ENCODE measurements around the gene TERT. TPM values are rescaled to one million over a fixed set of nuclear protein-coding genes. Genes with fewer than 3 reads are reported as not detected.
A peak's percentile ranks its signal among the peaks of the same experiment; 100 is the strongest.

The TERT gene
- total RNA-seq (2014; rRNA removed): 0.80 and 1.2 TPM in 2 replicates
- Bru-seq, nascent RNA: percentile 25 among the genes with signal in this experiment
- BruChase-seq, experiment 1, labeled RNA remaining after a 6-hour chase: percentile 23 among the genes with signal in this experiment
- percentile 14 among the genes with signal in this experiment for BruChase-seq, experiment 2, labeled RNA remaining after a 2-hour chase
- long read RNA-seq, partial matches to known transcripts: 2 of 3 reads
- long read RNA-seq, other reads (novel, unspliced or antisense): 1 of 3 reads

GRCh38 chr5:1294835-1295649 is at the start of gene TERT:
Gene TERT (minus strand): TSS chr5:1295068. CDS start chr5:1294989, 79 bp downstream.
- ATAC-seq (no peak; the same call in 1 of the 2 replicates), DNase-seq (no peak)
- Histone ChIP-seq H3K27me3 (ENCODE audit: low read length) (no peaks in the 10 kb centered on the region), H3K4me3 (ENCODE audit: low read length) (no peak within 1 kb of the TSS), H3F3A (ENCODE audit: low read length, unreplicated experiment) (no peaks in the 10 kb centered on the region), H3K36me3 (ENCODE audit: low read depth, low read length) (no peaks in the 10 kb centered on the region), H3K9me2 (replicated peaks; ENCODE audit: low read length) (no peaks in the 10 kb centered on the region), H3K9me3 (ENCODE audit: low read length) (no peaks in the 10 kb centered on the region), H2AFZ (ENCODE audit: low read length) (no peak within 1 kb of the TSS), H3K9ac (ENCODE audit: low read length) (no peak within 1 kb of the TSS), H3K27ac (ENCODE audit: low read length) (no peak within 1 kb of the TSS), H3K4me2 (ENCODE audit: low read length) (peak within 1 kb of the TSS; percentile 26; the same call in 1 of the 2 replicates), H3K79me2 (ENCODE audit: low read length) (no peaks in the 10 kb centered on the region), H4K20me1 (ENCODE audit: low read length) (no peaks in the 10 kb centered on the region), H3K4me1 (ENCODE audit: insufficient read depth, low read length) (no peaks in the 10 kb centered on the region)
- POLR2A ChIA-PET (ENCODE audit: unreplicated experiment): no interaction called here
- no peak for TF ChIP-seq EZH2 (IDR thresholded peaks at IDR 0.05; ENCODE audit: low read length, unreplicated experiment)
- TF ChIP-seq CTCF (conservative IDR thresholded peaks at IDR 0.05; ENCODE audit: low read depth, low read length): no peak
- TF ChIP-seq EZH2phosphoT487 (IDR thresholded peaks at IDR 0.05; ENCODE audit: borderline replicate concordance, low read length): no peak
- CTCF ChIA-PET: no interaction called here
- intact Hi-C loops (cut with micrococcal nuclease): no loop called here
- BruUV-seq (replicated peaks): no TSS peak

GRCh38 chr5:1343931-1344901 is 49.3 kb upstream of the TERT start:
- Histone ChIP-seq H3K27me3 (ENCODE audit: low read length) (no peaks in the 10 kb centered on the region), H4K20me1 (ENCODE audit: low read length) (peaks cover 12% of the 10 kb centered on the region; the same call in 1 of the 2 replicates), H3K27ac (ENCODE audit: low read length) (no peak overlapping the region), H3K4me3 (ENCODE audit: low read length) (peak overlapping the region; percentile 90), H3K4me2 (ENCODE audit: low read length) (peak overlapping the region; percentile 99), H3K9me2 (replicated peaks; ENCODE audit: low read length) (no peaks in the 10 kb centered on the region), H3K9ac (ENCODE audit: low read length) (peak overlapping the region; percentile 80), H3K36me3 (ENCODE audit: low read depth, low read length) (peaks cover 30% of the 10 kb centered on the region), H3K9me3 (ENCODE audit: low read length) (no peaks in the 10 kb centered on the region), H3K4me1 (ENCODE audit: insufficient read depth, low read length) (peaks cover 11% of the 10 kb centered on the region), H2AFZ (ENCODE audit: low read length) (no peak overlapping the region), H3K79me2 (ENCODE audit: low read length) (peaks cover 60% of the 10 kb centered on the region), H3F3A (ENCODE audit: low read length, unreplicated experiment) (no peaks in the 10 kb centered on the region)
- intact Hi-C loops (cut with micrococcal nuclease): loop anchor here (5.0 kb wide), 1 partner anchor 298 kb away; no protein-coding TSS in a partner anchor
- ChIA-PET POLR2A (ENCODE audit: unreplicated experiment) (no interaction called here), CTCF (no interaction called here)
- peak; percentile 26 for ATAC-seq
- TSS peak; percentile 66 for BruUV-seq (replicated peaks)
- TF ChIP-seq EZH2phosphoT487 (IDR thresholded peaks at IDR 0.05; ENCODE audit: borderline replicate concordance, low read length) (no peak), CTCF (conservative IDR thresholded peaks at IDR 0.05; ENCODE audit: low read depth, low read length) (no peak), EZH2 (IDR thresholded peaks at IDR 0.05; ENCODE audit: low read length, unreplicated experiment) (no peak)
- no peak for DNase-seq

All from PC-3 (cell line).